Suppressor macrophage treated with lipopolysaccharide for 1 hour (primary cell): ENCODE measurements around the gene RIOK3.

Source experiments
- DNase-seq, 3 donors: peaks; one replicate each; pipeline ENCODE4 v3.0.0-alpha.2; 2020 to 2022

The RIOK3 gene

GRCh38 chr18:23531912-23532311, 78.8 kb downstream of the RIOK3 start:
- DNase-seq = no peak
